DMS53 treated with DMSO at 0.1 percent for 48 hours (cell line): ENCODE results near the gene FARP2.
"Not testable (repeated sequence)": the region's sequence is repeated elsewhere in the genome, so short reads cannot be mapped to it uniquely, and the experiment has no call there.

Source experiments
- DNase-seq: peaks from one replicate; lab custom pipeline; 2025; ENCODE audit not compliant: unreplicated experiment; lab: John Stamatoyannopoulos, UW

FARP2 gene

DNA sequence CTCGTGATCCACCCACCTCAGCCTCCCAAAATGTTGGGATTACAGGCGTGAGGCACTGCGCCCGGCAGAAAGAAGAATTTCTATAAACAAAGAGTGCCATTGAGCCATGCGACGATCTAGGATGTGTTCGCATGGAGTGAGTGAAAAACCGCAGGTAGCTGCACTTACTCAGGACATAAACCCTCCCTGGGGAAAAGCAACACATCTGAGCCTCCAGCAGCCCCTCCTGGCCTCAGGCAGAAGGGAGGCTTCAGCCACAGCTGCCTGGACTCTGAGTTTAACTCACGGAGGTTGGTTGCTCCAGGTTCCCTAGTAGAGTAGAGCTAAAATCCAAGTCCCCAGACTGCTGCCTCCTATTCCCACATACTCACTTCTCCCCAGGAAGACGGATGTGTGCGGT lies 163.6 kb downstream of the FARP2 start:
- DNase-seq = no peak

DNA sequence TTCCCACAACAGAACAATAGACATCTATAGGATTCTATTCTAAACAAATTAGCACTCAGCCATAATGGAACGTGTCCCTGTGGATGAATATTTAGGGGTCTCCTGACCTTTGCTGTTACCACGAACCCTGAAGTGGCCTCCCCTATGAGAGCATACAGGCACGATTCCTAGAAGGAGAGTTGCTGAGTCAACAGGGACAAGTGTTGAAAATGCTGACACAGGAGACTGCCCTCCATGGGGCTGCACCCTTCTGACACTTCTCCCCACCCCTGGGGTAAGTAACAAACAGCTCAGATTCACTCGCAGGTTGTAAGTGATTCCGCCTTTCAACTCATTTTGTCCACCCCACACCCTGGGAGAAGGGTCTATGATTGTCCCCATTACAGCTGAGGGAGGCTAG lies 166.4 kb downstream of the FARP2 start:
- DNase-seq = no peak

DNA sequence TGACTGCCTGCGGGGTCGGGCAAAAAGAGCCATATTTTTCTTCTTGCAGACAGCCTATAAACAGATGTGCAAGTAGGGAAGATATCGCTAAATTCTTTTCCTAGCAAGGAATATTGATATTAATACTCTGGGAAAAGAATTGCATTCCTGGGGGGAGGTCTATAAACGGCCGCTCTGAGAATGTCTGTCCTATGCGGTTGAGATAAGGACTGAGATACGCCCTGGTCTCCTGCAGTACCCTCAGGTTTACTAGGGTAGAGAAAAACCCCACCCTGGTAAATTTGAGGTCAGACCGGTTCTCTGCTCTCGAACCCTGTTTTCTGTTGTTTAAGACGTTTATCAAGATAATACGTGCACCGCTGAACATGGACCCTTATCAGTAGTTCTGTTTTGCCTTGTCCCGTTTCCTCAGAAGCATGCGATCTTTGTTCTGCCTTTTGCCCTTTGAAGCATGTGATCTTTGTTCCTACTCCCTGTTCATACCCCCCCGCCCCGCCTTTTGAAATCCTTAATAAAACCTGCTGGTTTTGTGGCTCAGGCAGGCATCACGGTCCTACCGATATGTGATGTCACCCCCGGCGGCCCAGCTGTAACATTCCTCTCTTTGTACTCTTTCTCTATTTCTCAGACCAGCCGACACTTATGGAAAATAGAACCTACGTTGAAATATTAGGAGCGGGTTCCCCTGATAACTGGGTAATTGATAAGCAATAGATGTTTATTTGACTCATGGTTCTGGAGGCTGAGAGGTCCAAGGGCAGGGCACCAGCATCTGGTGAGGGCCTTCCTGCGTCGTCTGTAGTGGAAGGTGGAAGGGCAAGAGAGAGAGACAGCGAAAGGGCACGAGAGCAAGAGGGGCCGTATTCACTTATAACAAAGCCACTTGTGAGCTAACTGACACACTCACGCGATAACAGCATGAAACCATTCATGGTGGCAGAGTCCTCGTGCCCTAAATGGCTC lies 170.0 kb downstream of the FARP2 start:
- DNase-seq = not testable (repeated sequence)

DNA sequence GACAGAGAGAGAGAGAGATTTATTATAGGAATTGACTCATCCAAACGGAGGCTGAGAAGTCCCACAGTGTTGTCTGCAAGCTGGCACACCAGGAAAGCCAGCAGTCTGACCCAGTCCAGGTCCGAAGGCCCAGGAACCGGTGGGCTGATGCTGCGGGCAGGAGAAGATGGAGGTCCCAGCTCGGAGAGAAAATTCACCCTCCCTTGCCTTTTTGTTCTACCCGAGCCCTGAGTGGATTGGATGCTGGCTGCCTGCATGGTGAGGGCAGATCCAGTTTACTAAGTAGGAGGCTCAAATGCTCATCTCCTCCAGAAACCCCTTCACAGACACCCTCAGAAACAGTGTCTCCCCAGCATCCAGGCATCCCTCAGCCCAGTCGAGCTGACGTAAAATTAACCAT lies 174.5 kb downstream of the FARP2 start:
- DNase-seq = no peak

DNA sequence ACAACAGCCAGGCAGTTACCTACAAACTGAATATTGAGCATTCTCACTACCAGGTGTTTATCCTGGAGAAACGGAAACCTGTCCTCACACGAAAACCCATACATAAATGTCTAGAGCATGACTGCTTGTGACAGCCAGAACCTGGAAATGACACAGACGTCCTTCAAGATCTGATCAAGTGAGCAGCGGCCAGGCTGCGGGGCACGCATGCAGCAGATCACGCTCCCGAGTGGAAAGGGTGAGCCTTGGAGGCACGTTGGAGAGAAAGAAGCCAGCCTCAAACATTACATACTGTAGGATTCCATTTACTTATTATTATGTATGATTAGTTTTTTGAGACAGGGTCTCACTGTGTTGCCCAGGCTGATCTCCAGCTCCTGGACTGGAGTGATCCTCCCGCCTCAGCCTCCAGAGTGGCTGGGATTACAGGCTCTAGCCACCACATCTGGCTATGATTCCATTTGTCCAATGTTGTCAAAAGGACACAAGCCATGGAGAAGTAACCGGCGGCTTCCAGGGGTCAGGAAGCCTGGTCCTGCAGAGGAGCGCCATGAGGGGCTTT lies 175.2 kb downstream of the FARP2 start:
- DNase-seq = no peak

DNA sequence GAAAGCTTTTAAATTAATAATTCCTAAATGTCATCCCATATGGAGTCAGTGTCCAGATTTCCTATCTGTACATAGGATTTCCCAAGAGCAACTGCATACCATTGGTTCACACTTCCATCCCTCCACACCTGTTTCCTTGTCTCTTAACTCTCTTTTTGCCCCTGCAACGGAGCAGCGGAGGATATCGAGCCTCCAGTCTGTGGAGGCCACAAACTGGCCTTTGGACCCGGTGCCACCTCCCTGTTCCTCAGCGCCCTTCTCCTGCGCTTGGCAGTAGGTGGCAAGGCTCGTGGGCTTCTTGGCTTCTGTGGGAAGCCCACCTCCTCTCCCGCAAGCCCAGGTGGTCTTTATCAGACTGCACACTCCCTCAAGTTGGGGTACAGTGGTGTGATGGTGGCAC lies 176.1 kb downstream of the FARP2 start:
- no peak for DNase-seq

DNA sequence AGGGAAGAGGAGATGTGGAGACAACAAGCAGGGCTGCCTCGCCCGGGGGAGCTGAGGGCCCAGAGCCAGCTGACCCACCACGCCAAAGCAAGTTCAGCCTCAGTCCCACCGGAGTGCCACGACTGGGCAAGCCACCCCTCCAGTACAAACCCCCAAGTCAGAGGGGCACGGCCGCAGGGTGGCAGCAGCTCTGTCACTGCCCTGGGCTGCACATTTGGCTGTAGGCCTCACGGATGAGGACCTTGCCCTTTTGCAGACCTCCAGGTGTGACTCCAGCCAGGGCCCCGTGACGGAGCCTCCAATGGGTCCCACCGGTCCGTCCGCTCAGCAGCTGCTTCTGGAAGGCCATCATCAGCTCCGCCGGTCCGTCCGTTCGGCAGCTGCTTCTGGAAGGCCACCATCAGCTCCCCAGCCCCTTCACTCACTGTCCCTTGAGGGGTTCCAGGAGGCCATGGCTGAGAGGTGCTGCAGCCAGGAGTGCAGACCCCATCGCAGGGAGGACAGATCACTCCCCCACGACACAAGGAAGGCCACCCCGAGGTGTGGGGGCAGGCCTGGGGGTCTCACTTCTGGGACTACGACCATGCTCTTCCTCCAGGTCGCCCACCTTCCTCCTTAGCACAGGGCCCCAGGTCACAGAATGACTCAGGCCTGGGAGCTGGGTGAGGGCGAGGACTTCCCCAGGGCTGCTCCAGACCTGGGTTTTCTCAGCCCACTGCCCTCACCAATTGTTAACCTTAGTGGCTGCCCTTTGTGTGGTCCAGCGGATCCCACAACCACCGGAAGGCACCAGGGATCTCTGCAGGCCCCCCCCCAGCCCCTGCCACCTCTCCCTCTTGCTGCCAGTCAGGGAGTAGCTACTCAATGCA lies 176.9 kb downstream of the FARP2 start:
- DNase-seq = no peak

DNA sequence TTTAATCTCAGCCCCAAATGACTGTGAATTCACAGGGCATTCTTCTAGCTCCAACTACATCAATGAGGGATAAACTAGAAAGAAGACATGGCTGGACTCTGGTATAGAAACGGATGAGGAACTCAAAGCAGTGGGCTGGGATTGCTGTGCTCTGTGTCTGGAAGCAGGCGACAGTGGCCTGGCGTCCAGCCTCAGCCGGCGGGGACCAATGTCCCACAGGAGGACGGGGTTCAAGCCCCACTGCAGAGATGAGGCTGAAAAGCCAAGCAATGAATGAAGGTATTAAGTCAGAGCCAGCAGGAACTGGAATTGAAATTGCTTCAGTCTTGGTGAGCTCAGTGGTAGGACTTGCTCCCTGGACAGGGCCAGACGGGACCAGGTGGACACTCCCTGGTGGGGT lies 178.2 kb downstream of the FARP2 start:
- no peak for DNase-seq

DNA sequence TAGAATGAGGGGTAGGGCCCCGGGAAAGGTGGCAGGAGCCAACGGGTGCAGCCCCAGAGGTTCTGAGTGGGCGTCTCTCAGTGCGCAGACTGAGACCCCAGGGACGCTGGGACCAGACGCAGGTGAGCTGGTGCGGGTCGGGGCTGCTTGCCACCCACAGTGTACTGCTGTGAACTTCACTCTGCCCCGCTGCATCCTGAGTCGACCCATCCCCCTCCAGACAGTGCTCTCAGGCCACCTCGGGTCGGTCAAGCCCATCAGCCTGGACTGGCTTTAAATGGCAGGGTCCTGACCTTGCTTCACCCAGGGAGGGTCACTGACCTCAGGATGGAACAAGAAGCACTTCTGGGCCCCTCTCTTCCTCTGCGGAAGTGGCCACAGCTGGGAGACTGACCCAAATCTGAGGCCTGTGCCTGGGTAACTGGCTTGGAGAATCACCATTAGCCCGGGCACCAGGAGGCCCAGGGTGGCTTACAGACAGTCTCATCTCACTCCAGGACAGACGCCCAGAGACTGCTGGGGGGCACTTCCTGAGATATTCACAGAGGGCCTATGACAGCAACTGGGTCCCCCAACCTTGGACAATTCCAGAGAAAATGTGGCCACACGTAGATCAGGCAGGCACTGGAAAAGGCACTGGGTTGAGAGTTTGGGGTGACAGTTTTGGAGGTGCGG lies 178.8 kb downstream of the FARP2 start:
- no peak for DNase-seq

DNA sequence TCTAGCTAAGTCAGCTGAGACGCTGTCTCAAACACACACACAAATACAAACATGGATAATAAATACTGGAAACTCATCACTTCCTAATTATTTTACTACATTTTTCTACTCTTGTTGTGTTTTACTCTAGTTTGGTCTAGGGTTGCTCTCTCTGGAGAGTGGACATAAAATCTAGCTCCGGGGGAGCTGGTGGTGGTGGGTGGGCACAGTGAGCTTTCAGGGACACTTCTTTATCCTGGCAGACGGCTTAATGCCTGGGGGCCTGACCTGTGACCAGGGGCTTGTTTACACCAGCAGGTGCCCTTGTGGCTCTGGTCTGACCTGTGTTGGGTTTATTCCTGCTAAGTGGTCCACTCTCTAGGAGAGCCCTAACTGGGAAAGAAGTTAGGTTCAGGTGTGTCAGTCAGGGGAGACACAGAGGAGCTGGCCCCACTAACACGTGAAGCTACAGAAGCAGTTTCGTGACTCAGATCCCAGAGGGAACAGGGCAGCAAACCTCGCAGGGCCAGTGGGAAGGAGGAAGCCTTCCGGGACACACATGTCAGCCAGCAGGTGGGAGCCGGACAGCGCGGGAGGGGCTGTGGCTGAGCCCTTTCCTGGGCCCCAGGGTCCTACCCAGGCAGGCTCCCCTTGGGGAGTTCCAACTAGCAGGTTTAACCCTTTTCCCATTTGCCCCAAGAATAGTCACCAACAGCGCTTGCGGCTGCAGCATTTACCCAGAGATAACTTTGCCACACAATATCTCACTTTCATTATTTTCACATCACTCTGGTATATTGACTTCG lies 180.0 kb downstream of the FARP2 start:
- no peak for DNase-seq

DNA sequence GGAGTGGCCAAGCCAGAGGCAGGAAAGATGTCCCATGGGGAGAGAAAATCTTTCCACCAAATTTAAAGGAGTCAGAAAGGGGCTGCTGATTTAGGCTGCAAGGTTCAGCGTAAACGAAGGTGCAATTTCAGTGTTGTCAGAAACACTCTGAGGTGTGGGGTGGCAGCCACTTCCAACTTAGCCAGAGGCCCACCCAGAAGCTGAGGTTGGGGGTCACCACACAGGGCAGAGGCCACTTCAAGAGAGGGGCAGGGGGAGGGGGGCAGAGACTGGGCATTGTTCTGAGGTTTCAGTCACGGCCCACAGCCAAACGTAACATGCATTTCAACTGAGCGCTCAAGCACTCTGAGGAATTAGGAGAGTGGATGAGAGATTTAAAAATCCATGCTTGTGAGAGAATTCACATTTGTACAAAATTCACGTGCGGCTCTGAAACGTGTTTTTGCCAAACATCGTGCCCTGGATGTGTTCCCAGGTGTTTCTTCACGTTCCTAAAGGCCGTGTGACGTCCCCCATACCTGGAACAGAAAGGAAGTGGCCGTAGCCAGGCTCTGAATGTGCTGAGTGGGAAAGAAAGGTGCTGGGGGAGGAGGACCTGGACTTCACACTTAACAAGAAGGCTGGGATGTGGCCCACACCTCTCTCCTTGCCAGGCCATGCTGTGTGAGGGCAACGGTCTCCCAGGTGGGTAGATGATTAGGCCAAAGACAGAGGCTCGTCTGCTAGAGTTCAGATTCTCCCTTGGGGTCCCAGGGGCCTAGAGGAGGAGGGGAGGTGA lies 182.9 kb downstream of the FARP2 start:
- no peak for DNase-seq

DNA sequence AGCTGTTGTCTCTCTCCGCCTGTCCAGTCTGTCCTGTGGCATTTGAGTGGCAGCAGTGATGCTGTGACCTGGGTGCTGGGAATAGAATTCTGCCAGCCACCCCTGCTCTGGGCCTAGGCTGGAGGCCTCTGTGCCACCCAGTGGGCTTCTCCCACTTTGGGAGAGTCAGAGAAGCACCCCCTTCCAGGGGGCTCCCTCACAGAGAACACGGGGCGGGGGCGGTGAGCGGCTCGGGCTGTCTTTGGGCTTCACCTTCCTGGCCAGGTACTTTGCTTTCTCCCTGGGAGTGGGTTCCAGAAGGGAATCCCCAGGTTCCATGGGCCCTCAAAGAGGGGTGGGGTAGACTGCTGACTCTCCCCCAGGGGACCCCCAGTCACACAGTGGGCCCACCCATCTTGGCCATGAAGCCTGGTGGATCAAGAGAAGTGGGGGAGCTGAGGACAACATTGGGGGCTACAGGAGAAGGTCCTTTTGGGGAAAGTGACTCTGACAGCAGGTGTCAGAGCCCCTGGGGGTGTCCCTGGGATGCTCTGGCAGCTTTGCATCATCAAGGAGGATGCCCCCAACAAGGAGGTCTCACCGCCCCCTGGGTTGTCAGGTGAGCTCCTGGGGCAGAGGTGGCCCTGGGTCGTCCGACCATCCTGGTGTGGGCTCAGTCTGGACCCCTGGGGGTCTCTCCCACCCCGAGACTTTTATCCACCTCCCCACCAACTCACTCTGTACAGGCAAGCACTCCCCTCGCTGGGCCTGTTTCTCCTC lies 183.7 kb downstream of the FARP2 start:
- no peak for DNase-seq

DNA sequence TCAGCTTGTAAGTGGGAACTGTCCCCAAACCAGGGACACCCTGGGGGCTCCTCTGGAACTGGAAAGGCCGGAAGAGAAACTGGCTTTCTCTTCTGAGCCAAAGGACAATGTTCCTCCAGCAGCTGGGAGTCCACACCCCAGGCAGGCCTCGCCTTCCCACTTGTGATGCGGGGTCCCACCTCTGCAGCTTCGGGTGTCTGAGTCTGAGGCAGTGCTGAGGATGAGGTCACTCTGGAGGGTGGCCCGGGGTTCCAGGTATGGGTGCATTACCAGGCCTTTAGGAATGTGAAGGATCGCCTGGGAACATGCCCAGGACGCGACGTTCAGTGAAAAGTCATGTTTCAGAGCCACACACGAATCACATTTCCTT lies 184.3 kb downstream of the FARP2 start:
- no peak for DNase-seq

DNA sequence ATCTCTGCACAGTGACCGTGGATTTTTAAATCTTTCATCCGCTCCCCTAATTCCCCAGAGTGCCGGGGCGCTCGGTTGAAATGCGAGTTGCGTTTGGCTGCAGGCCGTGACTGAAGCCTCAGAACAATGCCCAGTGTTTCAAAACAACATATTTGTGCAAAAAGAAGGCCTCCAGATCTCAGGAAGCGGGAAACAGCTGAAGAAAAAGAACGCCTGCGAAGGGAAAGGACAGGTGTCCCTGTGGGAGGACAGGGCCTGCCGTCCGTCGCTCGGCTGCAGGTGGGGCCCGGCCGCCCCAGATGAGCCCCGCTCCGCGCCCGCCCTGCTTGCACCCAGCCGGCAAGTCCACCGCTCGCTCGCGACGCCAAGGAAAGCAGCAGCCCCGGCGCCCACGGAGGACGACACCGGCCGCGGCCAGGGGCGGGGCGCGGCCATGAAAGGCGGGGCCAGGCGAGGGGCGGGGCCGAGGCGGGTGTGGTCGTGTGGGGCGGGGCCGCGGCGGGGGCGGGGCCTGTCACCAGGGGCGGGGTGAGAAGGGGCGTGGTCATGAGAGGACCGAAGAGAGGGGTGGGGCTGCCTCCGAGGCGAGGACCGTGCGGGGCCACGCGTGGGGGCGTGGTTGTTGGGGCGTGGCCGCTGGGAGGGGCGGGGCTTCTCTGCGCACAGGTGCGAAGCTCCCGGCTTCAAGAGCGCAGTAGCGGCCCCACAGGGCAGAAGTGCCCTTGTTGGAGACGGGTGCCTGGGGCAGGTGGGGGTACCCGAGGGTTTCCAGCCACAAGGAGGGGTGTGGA lies 184.9 kb downstream of the FARP2 start:
- DNase-seq = peak; percentile 34

DNA sequence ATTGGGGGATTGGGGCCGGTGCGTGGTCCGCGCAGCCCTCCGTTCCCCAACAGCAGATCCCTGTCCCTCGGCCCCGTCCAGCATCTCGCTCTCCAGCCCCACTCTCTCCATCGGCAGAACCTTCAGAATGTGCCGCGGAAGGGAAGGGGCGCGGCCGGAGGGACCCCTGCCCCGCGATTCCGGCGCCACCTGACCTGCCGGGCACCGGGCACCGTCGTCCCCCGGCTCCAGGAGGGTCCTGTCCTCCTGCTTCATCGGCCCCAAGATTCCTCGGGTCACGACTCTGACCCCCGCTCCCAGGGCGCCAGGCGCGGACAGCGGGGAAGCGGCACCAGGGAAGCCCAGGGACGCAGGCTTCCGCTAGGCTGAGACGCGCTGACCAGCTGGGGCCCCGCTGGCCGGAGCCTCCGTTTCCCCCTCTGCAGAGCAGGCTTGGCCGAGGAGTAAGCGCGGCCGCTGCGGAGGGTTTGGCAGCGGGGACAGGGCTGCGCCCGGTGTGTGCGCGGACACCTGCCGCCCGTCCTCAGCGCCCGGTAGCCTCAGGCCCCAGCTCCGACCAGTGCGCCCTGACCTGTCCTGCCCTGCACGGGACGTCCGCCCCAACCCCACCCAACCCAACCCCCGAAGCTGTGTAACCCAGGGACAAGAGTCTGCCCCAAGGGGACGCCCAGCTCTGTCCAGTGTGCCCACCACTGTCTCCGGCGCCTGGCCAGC lies 185.6 kb downstream of the FARP2 start:
- no peak for DNase-seq

DNA sequence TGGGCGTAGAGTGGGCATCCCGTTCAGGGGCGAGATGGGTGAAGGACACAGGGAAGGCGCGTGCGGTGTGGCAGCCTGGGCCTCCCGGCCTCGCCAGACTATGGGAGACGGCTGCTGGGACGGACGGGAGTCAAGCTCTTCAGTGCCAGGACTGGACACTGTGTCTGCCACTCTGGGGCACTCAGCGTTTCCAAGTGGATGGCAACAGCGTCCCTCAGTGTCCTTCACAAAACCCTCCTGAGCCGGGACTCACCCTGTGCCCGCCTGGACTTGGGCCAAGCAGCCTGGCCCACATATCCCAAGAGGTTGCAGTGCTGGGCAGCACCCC lies 186.2 kb downstream of the FARP2 start:
- no peak for DNase-seq
